ENCODE measurements around the gene AJAP1. TPM values are rescaled to one million over a fixed set of nuclear protein-coding genes. Genes with fewer than 3 reads are reported as not detected.

The AJAP1 gene
- total and polyA plus RNA-seq, 12 donors: 0.02 to 0.94 (median 0.09) TPM; not detected in 3

GRCh38 chr1:4691766-4692405 lies 37.5 kb downstream of the AJAP1 start:
- no peak for TF ChIP-seq CTCF (IDR thresholded peaks at IDR 0.05)
- DNase-seq (no peak), ATAC-seq (no peak)
- Histone ChIP-seq H3K9me3 (no peaks in the 10 kb centered on the region), H3K36me3 (no peaks in the 10 kb centered on the region), H3K27ac (no peak overlapping the region), H3K4me1 (no peaks in the 10 kb centered on the region), H3K27me3 (peaks cover 0 to 16% (median 7%) of the 10 kb centered on the region in 7 donors), H3K4me3 (no peak overlapping the region)
- intact Hi-C loops (cut with DNase I): no loop called here
- WGBS, 2 donors: 83 to 87% methylated on average over 26 of the region's 26 CpGs

DNA sequence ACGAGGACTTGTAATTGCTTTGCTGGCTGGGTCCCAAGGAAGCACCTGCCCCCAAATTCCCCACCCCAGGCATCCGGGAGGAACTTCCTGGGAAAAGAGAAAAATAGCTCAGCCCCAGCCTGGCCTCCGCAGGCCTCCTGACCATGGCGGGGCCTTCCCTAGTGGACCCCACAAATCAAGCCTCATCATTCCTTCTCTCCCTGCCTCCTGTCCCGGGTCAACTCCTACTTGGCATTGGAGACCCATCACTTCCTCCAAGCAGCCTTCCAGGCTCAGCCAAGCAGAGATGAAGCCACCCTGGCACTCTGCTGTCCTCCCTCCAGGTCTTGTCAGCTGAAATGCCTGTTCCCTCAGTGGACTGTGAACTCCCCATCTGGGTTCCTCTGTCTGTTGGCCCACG lies 38.0 kb downstream of the AJAP1 start:
- Histone ChIP-seq H3K9me3 (no peaks in the 10 kb centered on the region), H3K27ac (no peak overlapping the region), H3K4me1 (no peaks in the 10 kb centered on the region), H3K36me3 (no peaks in the 10 kb centered on the region), H3K27me3 (peaks cover 0 to 15% (median 9%) of the 10 kb centered on the region in 7 donors), H3K4me3 (no peak overlapping the region)
- intact Hi-C loops (cut with DNase I): no loop called here
- ATAC-seq (no peak), DNase-seq (no peak)
- WGBS, 2 donors: 51 to 59% methylated on average over 6 of the region's 6 CpGs
- TF ChIP-seq CTCF (IDR thresholded peaks at IDR 0.05): no peak

GRCh38 chr1:4693331-4693730 lies 38.9 kb downstream of the AJAP1 start:
- Histone ChIP-seq H3K4me1 (no peaks in the 10 kb centered on the region), H3K4me3 (no peak overlapping the region), H3K9me3 (no peaks in the 10 kb centered on the region), H3K36me3 (no peaks in the 10 kb centered on the region), H3K27ac (no peak overlapping the region), H3K27me3 (peaks cover 0 to 17% (median 3%) of the 10 kb centered on the region in 7 donors)
- intact Hi-C loops (cut with DNase I): no loop called here
- ATAC-seq (no peak), DNase-seq (no peak)
- 61 to 67% methylated on average over 6 of the region's 6 CpGs for WGBS, 2 donors
- no peak for TF ChIP-seq CTCF (IDR thresholded peaks at IDR 0.05)

GRCh38 chr1:4693891-4694290 lies 39.5 kb downstream of the AJAP1 start:
- no peaks in the 10 kb centered on the region for H3K4me1 ChIP-seq
- H3K27ac ChIP-seq: no peak overlapping the region
- H3K9me3 ChIP-seq: no peaks in the 10 kb centered on the region
- TF ChIP-seq CTCF (IDR thresholded peaks at IDR 0.05): no peak
- peaks cover 0 to 22% (median 3%) of the 10 kb centered on the region in 7 donors for H3K27me3 ChIP-seq
- 87 to 89% methylated on average over 10 of the region's 10 CpGs for WGBS, 2 donors
- H3K36me3 ChIP-seq: no peaks in the 10 kb centered on the region
- intact Hi-C loops (cut with DNase I): no loop called here
- no peak for ATAC-seq
- DNase-seq: no peak
- no peak overlapping the region for H3K4me3 ChIP-seq

Data from heart right ventricle (tissue), 16 donors.